Measurements from ENCODE around the gene PRL.

PRL gene

DNA sequence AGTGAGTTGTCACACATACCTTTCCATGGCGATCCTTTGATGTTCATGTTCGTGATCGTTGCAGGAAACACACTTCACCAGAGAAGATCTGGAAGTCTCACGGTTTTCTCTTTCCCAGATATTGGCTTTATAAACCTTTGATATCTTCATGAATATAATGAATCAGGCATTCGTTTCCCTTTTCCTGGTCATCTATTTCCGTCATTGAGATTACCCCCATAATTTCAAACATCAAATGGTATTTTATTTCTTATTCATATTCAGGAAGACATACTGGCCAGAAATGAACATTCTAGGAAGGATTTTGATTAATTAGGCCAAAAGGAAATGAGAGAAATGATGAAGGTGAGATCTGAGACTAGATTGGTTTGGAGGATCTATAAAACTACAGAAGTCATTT, at the start of gene PRL:
TSS of gene PRL (minus strand) at position 101 of the 400 bp plus-strand sequence. CDS start at position 47, 54 bp downstream.
- DNase-seq (ENCODE audit: low read depth in 1 of 2, low spot score in 1 of 2), result no peak

GRCh38 chr6:22343864-22344263, 47.0 kb upstream of the PRL start:
- DNase-seq (ENCODE audit: low read depth in 1 of 2, low spot score in 1 of 2), result no peak

- no peak for DNase-seq (ENCODE audit: low read depth in 1 of 2, low spot score in 1 of 2)
These were observed 37.9 kb upstream of the PRL start for GRCh38 chr6:22334778-22335177.

DNA sequence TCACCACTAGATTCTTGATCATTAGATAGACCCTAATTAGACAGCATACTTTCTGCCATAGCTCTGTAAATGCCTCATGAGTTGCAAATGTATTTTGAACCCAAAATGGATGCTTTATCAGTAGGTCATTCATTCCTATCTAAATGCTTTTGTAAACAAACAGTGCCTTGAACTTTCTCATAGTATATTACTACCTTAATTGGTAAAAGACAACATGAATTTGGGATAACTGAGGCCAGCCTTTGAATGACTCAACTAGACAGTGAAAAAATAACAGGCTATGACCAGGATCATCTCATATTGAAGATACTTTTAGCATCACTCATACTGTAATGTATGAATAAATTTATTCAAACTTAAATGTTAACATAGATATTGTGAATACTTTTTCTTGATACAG, 37.0 kb upstream of the PRL start:
- no peak for DNase-seq (ENCODE audit: low read depth in 1 of 2, low spot score in 1 of 2)

- DNase-seq (ENCODE audit: low read depth in 1 of 2, low spot score in 1 of 2), result no peak
These were observed 35.9 kb upstream of the PRL start for GRCh38 chr6:22332711-22333110.

DNA sequence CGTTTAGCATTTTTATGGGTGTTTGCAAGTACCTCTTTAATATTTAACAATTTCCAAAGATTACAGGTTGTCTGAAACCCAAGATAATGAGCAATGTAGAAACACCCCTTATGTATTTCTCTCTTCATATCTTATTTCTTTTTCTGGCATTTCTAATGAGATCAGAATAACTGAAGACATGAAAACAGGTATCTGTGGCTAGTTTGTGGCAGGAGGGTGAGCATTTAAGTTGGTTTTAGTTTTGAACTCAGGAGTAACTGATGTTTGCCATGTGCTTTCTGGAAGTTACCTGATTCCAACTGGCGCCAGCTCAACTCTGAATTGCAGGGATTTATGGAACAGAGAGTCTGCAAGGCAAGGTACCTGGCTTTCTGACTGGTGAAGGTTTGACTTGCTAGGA, 35.4 kb upstream of the PRL start:
- DNase-seq (ENCODE audit: low read depth in 1 of 2, low spot score in 1 of 2), result no peak

GRCh38 chr6:22330941-22331340, 34.1 kb upstream of the PRL start:
- DNase-seq (ENCODE audit: low read depth in 1 of 2, low spot score in 1 of 2), result no peak

- no peak for DNase-seq (ENCODE audit: low read depth in 1 of 2, low spot score in 1 of 2)
These were observed 31.6 kb upstream of the PRL start for GRCh38 chr6:22328474-22328873.

GRCh38 chr6:22327881-22328280, 31.0 kb upstream of the PRL start:
- no peak for DNase-seq (ENCODE audit: low read depth in 1 of 2, low spot score in 1 of 2)

- no peak for DNase-seq (ENCODE audit: low read depth in 1 of 2, low spot score in 1 of 2)
These were observed 29.7 kb upstream of the PRL start for GRCh38 chr6:22326500-22326899.

- no peak for DNase-seq (ENCODE audit: low read depth in 1 of 2, low spot score in 1 of 2)
These were observed 28.6 kb upstream of the PRL start for GRCh38 chr6:22325481-22325880.

GRCh38 chr6:22323848-22324247, 27.0 kb upstream of the PRL start:
- DNase-seq (ENCODE audit: low read depth in 1 of 2, low spot score in 1 of 2), result no peak

GRCh38 chr6:22322103-22323030, 25.5 kb upstream of the PRL start:
- DNase-seq (ENCODE audit: low read depth in 1 of 2, low spot score in 1 of 2), result no peak

DNA sequence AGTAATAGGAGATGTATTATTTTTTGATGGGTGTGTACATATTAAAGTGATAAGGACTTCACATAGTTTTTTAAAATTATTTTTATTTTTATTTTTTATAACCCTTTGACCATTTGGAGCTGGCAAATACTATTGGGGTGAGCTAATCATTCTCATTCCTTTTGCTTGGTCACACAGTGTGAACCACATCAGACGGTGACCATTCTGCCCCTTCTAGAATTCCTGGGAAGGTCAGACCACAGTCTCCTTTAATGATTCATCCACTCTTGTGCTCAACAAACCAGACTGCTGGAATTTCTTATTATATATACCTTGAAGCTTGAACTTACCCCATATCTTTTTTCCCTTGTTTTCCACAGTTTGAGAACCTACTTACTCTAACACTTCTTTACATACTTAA, 23.9 kb upstream of the PRL start:
- no peak for DNase-seq (ENCODE audit: low read depth in 1 of 2, low spot score in 1 of 2)

DNA sequence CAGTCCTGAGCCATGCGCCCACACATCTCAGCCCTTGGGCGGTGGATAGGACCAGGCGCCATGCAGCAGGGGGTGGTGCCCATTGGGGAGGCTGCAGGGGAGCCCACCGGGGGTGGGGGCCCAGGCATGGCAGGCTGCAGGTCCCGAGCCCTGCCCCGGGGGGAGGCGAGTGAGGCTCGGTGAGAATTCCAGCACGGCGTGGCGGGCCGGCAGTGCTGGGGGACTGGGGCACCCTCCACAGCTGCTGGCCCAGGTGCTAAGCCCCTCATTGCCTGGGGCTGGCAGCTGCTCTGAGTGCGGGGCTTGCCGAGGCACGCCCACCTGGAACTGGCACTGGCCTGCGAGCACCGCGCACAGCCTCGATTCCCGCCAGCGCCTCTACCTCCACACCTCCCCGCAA, 21.6 kb upstream of the PRL start:
- DNase-seq (ENCODE audit: low read depth in 1 of 2, low spot score in 1 of 2), result no peak

DNA sequence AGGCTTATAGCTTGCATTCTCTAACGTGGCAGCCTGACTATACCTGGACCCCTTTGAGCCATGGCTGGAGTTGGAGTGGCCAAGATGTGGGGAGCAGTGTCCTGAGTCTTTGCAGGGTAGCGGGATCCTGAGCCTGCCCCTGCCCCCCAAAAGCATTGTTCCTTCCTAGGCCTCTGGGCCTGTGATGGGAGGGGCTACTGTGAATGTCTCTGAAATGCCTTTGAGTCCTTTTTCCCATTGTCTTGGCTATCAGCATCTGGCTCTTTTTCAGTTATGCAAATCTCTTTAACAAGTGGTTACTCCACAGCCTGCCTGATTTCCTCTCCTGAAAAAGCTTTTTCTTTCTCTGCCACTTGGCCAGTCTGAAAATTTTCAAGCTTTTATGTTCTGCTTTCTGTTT, 17.0 kb upstream of the PRL start:
- DNase-seq (ENCODE audit: low read depth in 1 of 2, low spot score in 1 of 2), result no peak

DNA sequence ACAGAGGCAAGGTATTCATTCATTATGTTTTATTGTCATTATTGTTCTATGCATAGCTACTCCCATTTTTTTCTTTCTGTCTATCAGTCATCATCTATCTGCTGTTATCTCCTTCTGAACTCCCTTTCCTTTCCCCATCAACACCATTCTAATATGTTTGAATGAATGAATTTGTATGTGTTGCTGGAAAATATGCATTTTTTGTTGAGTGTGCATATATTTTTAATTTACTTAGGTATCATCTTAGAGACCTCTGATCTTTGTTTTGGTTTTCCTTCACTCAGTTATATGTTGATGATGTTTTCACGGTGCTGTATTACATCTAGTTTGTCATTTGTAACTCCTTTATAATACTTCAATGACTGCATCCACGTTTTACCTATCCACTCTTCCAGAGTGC, 12.1 kb upstream of the PRL start:
- DNase-seq (ENCODE audit: low read depth in 1 of 2, low spot score in 1 of 2), result no peak

- DNase-seq (ENCODE audit: low read depth in 1 of 2, low spot score in 1 of 2), result no peak
These were observed 10.1 kb upstream of the PRL start for GRCh38 chr6:22306741-22307466.

GRCh38 chr6:22302838-22303237, 6.0 kb upstream of the PRL start:
- DNase-seq (ENCODE audit: low read depth in 1 of 2, low spot score in 1 of 2), result no peak

GRCh38 chr6:22300273-22300998, 3.6 kb upstream of the PRL start:
- DNase-seq (ENCODE audit: low read depth in 1 of 2, low spot score in 1 of 2), result no peak

GRCh38 chr6:22298475-22298890, 1.6 kb upstream of the PRL start:
- DNase-seq (ENCODE audit: low read depth in 1 of 2, low spot score in 1 of 2), result no peak

DNA sequence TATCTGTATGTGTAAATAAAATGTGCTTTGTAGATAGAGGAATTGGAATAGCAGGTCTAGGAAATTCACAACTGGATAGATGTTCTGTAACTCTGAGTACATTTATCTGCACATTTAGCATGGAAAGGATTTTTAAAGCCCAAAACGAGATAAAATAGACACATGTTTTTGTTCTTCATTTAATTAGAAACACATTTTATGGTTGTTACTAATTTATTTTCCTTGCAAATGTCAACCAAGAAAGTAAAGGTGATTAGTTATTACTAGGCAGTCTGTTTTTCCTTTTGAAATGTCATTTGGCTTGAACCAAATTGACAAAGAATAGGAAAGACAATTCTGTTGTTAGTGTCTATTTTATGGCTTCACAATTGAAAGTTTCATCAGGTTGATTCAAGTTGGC, 769 bp downstream of the PRL start:
- no peak for DNase-seq (ENCODE audit: low read depth in 1 of 2, low spot score in 1 of 2)

All from activated T-helper 1 cell treated with anti-CD3 and anti-CD28 coated beads, Interleukin-2, amount 50 U/mL, for 16 hours (primary cell).